ENCODE data around the gene TGFBR3.

The TGFBR3 gene

GRCh38 chr1:91631718-91632330 is 254.1 kb downstream of the TGFBR3 start:
- Histone ChIP-seq H3K79me2 (ENCODE audit: insufficient read depth, low read length) (no peaks in the 10 kb centered on the region), H3K4me1 (ENCODE audit: insufficient read depth, low read length) (no peaks in the 10 kb centered on the region), H2AFZ (ENCODE audit: low read depth, low read length) (no peak overlapping the region), H3K27me3 (ENCODE audit: insufficient read depth, low read length, poor library complexity) (no peaks in the 10 kb centered on the region), H3K9me3 (ENCODE audit: insufficient read depth, low read length, severe bottlenecking) (no peaks in the 10 kb centered on the region), H4K20me1 (ENCODE audit: insufficient read depth, low read length) (no peaks in the 10 kb centered on the region), H3K27ac (ENCODE audit: low read length) (no peak overlapping the region), H3K36me3 (ENCODE audit: insufficient read depth, low read length) (no peaks in the 10 kb centered on the region), H3K4me3 (ENCODE audit: low read depth in 1 of 2, low read length in 2 of 2) (no peak overlapping the region), H3K9ac (ENCODE audit: low read depth, low read length) (no peak overlapping the region), H3K4me2 (ENCODE audit: insufficient read depth, low read length) (no peak overlapping the region)
- no peak for TF ChIP-seq CTCF (IDR thresholded peaks at IDR 0.05; ENCODE audit: borderline replicate concordance, extremely low read depth, low read length, poor library complexity, severe bottlenecking)
- no peak for TF ChIP-seq EZH2 (IDR thresholded peaks at IDR 0.05; ENCODE audit: borderline replicate concordance, low read depth, low read length, severe bottlenecking)
- no peak for DNase-seq
- no peak for ATAC-seq (ENCODE audit: insufficient read depth, low read depth)

GRCh38 chr1:91630803-91631202 is 255.1 kb downstream of the TGFBR3 start:
- ATAC-seq (ENCODE audit: insufficient read depth, low read depth) (no peak), DNase-seq (no peak)
- Histone ChIP-seq H3K9ac (ENCODE audit: low read depth, low read length) (no peak overlapping the region), H3K9me3 (ENCODE audit: insufficient read depth, low read length, severe bottlenecking) (no peaks in the 10 kb centered on the region), H3K4me1 (ENCODE audit: insufficient read depth, low read length) (no peaks in the 10 kb centered on the region), H3K27me3 (ENCODE audit: insufficient read depth, low read length, poor library complexity) (no peaks in the 10 kb centered on the region), H3K27ac (ENCODE audit: low read length) (no peak overlapping the region), H3K4me3 (ENCODE audit: low read depth in 1 of 2, low read length in 2 of 2) (no peak overlapping the region), H2AFZ (ENCODE audit: low read depth, low read length) (no peak overlapping the region), H3K4me2 (ENCODE audit: insufficient read depth, low read length) (no peak overlapping the region), H3K79me2 (ENCODE audit: insufficient read depth, low read length) (no peaks in the 10 kb centered on the region), H3K36me3 (ENCODE audit: insufficient read depth, low read length) (no peaks in the 10 kb centered on the region), H4K20me1 (ENCODE audit: insufficient read depth, low read length) (no peaks in the 10 kb centered on the region)
- no peak for TF ChIP-seq CTCF (IDR thresholded peaks at IDR 0.05; ENCODE audit: borderline replicate concordance, extremely low read depth, low read length, poor library complexity, severe bottlenecking)
- TF ChIP-seq EZH2 (IDR thresholded peaks at IDR 0.05; ENCODE audit: borderline replicate concordance, low read depth, low read length, severe bottlenecking): no peak

All from DND-41 (cell line).